ENCODE measurements around the gene AGMO. TPM values are rescaled to one million over a fixed set of nuclear protein-coding genes. Genes with fewer than 3 reads are reported as not detected.
"Not testable (repeated sequence)": the region's sequence is repeated elsewhere in the genome, so short reads cannot be mapped to it uniquely, and the experiment has no call there.

AGMO gene
- total RNA-seq, 1 donor from 2014 or later = under 0.01 TPM

GRCh38 chr7:15566476-15566875, 4.7 kb upstream of the AGMO start:
- FAIRE-seq (no peak), DNase-seq (ENCODE audit: low spot score in 2 of 2) (no peak)

- DNase-seq (ENCODE audit: low spot score in 2 of 2) = no peak
- FAIRE-seq = no peak
Measured at GRCh38 chr7:15560968-15561367, 847 bp downstream of the AGMO start.

- DNase-seq (ENCODE audit: low spot score in 2 of 2) = no peak
- FAIRE-seq = no peak
Measured at GRCh38 chr7:15559416-15559928, 2.3 kb downstream of the AGMO start.

GRCh38 chr7:15558756-15559155, 3.1 kb downstream of the AGMO start:
- peak; percentile 74 for FAIRE-seq
- no peak for DNase-seq (ENCODE audit: low spot score in 2 of 2)

- FAIRE-seq = no peak
- no peak for DNase-seq (ENCODE audit: low spot score in 2 of 2)
Measured at GRCh38 chr7:15557686-15558085, 4.1 kb downstream of the AGMO start.

- FAIRE-seq = no peak
Measured at GRCh38 chr7:15557186-15557585, 4.6 kb downstream of the AGMO start.

GRCh38 chr7:15556339-15557105, 5.3 kb downstream of the AGMO start:
- FAIRE-seq = no peak
- DNase-seq (ENCODE audit: low spot score in 2 of 2) = no peak

More at GRCh38 chr7:15557186-15557585, 4.6 kb downstream of the AGMO start:
- no peak for DNase-seq (ENCODE audit: low spot score in 2 of 2)

- no peak for DNase-seq (ENCODE audit: low spot score in 2 of 2)
- FAIRE-seq = no peak
Measured at GRCh38 chr7:15555381-15555859, 6.4 kb downstream of the AGMO start.

GRCh38 chr7:15554744-15555143, 7.1 kb downstream of the AGMO start:
- DNase-seq (ENCODE audit: low spot score in 2 of 2) = no peak
- FAIRE-seq = no peak

- no peak for DNase-seq (ENCODE audit: low spot score in 2 of 2)
- no peak for FAIRE-seq
Measured at GRCh38 chr7:15554081-15554480, 7.7 kb downstream of the AGMO start.

GRCh38 chr7:15547320-15547719, 14.5 kb downstream of the AGMO start:
- not testable (repeated sequence) for FAIRE-seq; DNase-seq (ENCODE audit: low spot score in 2 of 2)

- DNase-seq (ENCODE audit: low spot score in 2 of 2) (no peak), FAIRE-seq (no peak)
Measured at GRCh38 chr7:15546272-15546792, 15.5 kb downstream of the AGMO start.

GRCh38 chr7:15544050-15544449, 17.8 kb downstream of the AGMO start:
- DNase-seq (ENCODE audit: low spot score in 2 of 2) (no peak), FAIRE-seq (no peak)

- DNase-seq (ENCODE audit: low spot score in 2 of 2) (no peak), FAIRE-seq (no peak)
Measured at GRCh38 chr7:15543256-15543655, 18.6 kb downstream of the AGMO start.

- DNase-seq (ENCODE audit: low spot score in 2 of 2) = no peak
- no peak for FAIRE-seq
Measured at GRCh38 chr7:15527648-15528047, 34.2 kb downstream of the AGMO start.

- DNase-seq (ENCODE audit: low spot score in 2 of 2) (no peak), FAIRE-seq (no peak)
Measured at GRCh38 chr7:15525652-15526263, 36.1 kb downstream of the AGMO start.

GRCh38 chr7:15524077-15524476, 37.7 kb downstream of the AGMO start:
- peak; percentile 91 for FAIRE-seq
- no peak for DNase-seq (ENCODE audit: low spot score in 2 of 2)

- FAIRE-seq; DNase-seq (ENCODE audit: low spot score in 2 of 2): not testable (repeated sequence)
Measured at GRCh38 chr7:15517865-15518264, 44.0 kb downstream of the AGMO start.

GRCh38 chr7:15515252-15515651, 46.6 kb downstream of the AGMO start:
- no peak for DNase-seq (ENCODE audit: low spot score in 2 of 2)
- no peak for FAIRE-seq

- peak; percentile 94 for FAIRE-seq
Measured at GRCh38 chr7:15508258-15508657, 53.6 kb downstream of the AGMO start.

GRCh38 chr7:15507708-15508107, 54.1 kb downstream of the AGMO start:
- DNase-seq (ENCODE audit: low spot score in 2 of 2) (no peak), FAIRE-seq (no peak)

More at GRCh38 chr7:15508258-15508657, 53.6 kb downstream of the AGMO start:
- no peak for DNase-seq (ENCODE audit: low spot score in 2 of 2)

Measured in frontal cortex (tissue), 4 donors.